B cell (primary cell): ENCODE results near the gene OR2F2. TPM values are rescaled to one million over a fixed set of nuclear protein-coding genes. Genes with fewer than 3 reads are reported as not detected.

ENCODE experiments used
- ATAC-seq: fragments of 200-7000 bp; cut with Tn5 transposase; one replicate; pipeline ENCODE4 v1.10.0; 2021; ENCODE audit warnings: low read depth, mild to moderate bottlenecking, moderate number of reproducible peaks, moderate library complexity
- CTCF ChIA-PET: fragments of 350-600 bp; sonication (Branson Sonifier 250); formaldehyde crosslinking; loops from one replicate; lab custom pipeline; 2021; ENCODE audit warnings: antibody characterized with exemption, inconsistent platforms; lab: Charles Lee
- POLR2A ChIA-PET: fragments of 350-600 bp; sonication (Branson Sonifier 250); formaldehyde crosslinking; loops from one replicate; lab custom pipeline; 2021; ENCODE audit warnings: antibody characterized with exemption; lab: Charles Lee
- DNase-seq: peaks from one replicate; pipeline ENCODE4 v3.0.0; 2013
- H2AFZ ChIP-seq: 2 replicates; pipeline ENCODE4 v1.6.1; 2012; ENCODE audit warnings: mild to moderate bottlenecking, low read depth, low read length; ENCODE audit not compliant: insufficient read depth, poor library complexity, severe bottlenecking
- H3K27ac ChIP-seq, 2 donors: 1 replicate in 1 of 2; 2 replicates in 1 of 2; pipeline ENCODE4 v1.5.1; 2012 to 2013; ENCODE audit warnings: low read length in 2 of 2, mild to moderate bottlenecking in 2 of 2, moderate library complexity in 1 of 2
- H3K27me3 ChIP-seq, 4 experiments: fragments of 200-600 bp in 1 of 4; sonication (generic) in 1 of 4; replicated peaks in 1 of 4; 1 replicate in 2 of 4; 2 replicates in 2 of 4; pipeline versions ENCODE4 v1.6.1 to v1.7.0; 2013 to 2016; ENCODE audit warnings: low read length in 3 of 4, mild to moderate bottlenecking in 2 of 4, mixed read lengths in 1 of 4, moderate library complexity in 1 of 4; ENCODE audit not compliant: insufficient read depth in 4 of 4, control insufficient read depth in 3 of 4; ENCODE audit errors: control extremely low read depth in 1 of 4
- H3K36me3 ChIP-seq, 2 experiments: replicated peaks in 1 of 2; 1 replicate in 1 of 2; 2 replicates in 1 of 2; pipeline versions ENCODE4 v1.6.1 to v1.7.1; 2013; ENCODE audit warnings: low read length in 1 of 2; ENCODE audit not compliant: insufficient read depth in 2 of 2, control insufficient read depth in 1 of 2; ENCODE audit errors: control extremely low read depth in 1 of 2, extremely low read depth in 1 of 2
- H3K4me1 ChIP-seq, 2 donors: fragments of 200-600 bp in 1 of 2; sonication (generic) in 1 of 2; 1 replicate in 1 of 2; 2 replicates in 1 of 2; pipeline versions ENCODE4 v1.5.1 to v1.6.1; 2013 to 2017; ENCODE audit warnings: low read length in 2 of 2; ENCODE audit not compliant: control insufficient read depth in 2 of 2, insufficient read depth in 2 of 2
- H3K4me2 ChIP-seq: replicated peaks from 2 replicates; pipeline ENCODE3; 2012; ENCODE audit warnings: mild to moderate bottlenecking, low read depth, low read length; ENCODE audit not compliant: poor library complexity, severe bottlenecking
- H3K4me3 ChIP-seq, 5 experiments: fragments of 200-600 bp in 1 of 5; sonication (generic) in 1 of 5; 1 replicate in 3 of 5; 2 replicates in 2 of 5; pipeline versions ENCODE4 v1.5.1 to v1.7.0; 2011 to 2016; ENCODE audit warnings: low read length in 4 of 5, mild to moderate bottlenecking in 4 of 5, low read depth in 2 of 5, control low read depth in 1 of 5, moderate library complexity in 1 of 5; ENCODE audit not compliant: insufficient read depth in 1 of 5; ENCODE audit errors: control extremely low read depth in 1 of 5, extremely low read depth in 1 of 5
- H3K79me2 ChIP-seq: fragments of 200-600 bp; sonication (generic); one replicate; pipeline ENCODE4 v1.6.0; 2016; ENCODE audit warnings: low read length; ENCODE audit not compliant: control insufficient read depth, insufficient read depth
- H3K9ac ChIP-seq: fragments of 200-600 bp; sonication (generic); 2 replicates; pipeline ENCODE4 v1.6.1; 2017; ENCODE audit warnings: mild to moderate bottlenecking, low read length, moderate library complexity
- H3K9me3 ChIP-seq, 3 donors: one replicate each; pipeline versions ENCODE4 v1.6.1 to v1.7.1; 2013; ENCODE audit warnings: low read length in 2 of 3; ENCODE audit not compliant: control insufficient read depth in 2 of 3, insufficient read depth in 1 of 3; ENCODE audit errors: control extremely low read depth in 1 of 3
- H4K20me1 ChIP-seq: 2 replicates; pipeline ENCODE4 v1.6.0; 2012; ENCODE audit warnings: mild to moderate bottlenecking, low read length; ENCODE audit not compliant: insufficient read depth, control insufficient read depth, poor library complexity, severe bottlenecking
- H3K27ac Mint-ChIP-seq: one replicate; pipeline ENCODE4 v1.8.0; 2021; ENCODE audit warnings: mixed read lengths
- H3K27me3 Mint-ChIP-seq: one replicate; pipeline ENCODE4 v1.8.0; 2021; ENCODE audit warnings: mixed read lengths
- H3K4me1 Mint-ChIP-seq: one replicate; pipeline ENCODE4 v1.8.0; 2021; ENCODE audit warnings: mixed read lengths
- H3K4me3 Mint-ChIP-seq: one replicate; pipeline ENCODE4 v1.8.0; 2021; ENCODE audit warnings: mixed read lengths
- H3K9me3 Mint-ChIP-seq: one replicate; pipeline ENCODE4 v1.8.0; 2022; ENCODE audit warnings: mixed read lengths; ENCODE audit not compliant: insufficient read depth
- CTCF ChIP-seq: fragments of 200-600 bp; IDR thresholded peaks from one replicate; pipeline ENCODE4 v1.8.0; 2022; ENCODE audit warnings: antibody characterized with exemption, mild to moderate bottlenecking
- EZH2 ChIP-seq: IDR thresholded peaks from 2 replicates; pipeline ENCODE4 v1.6.1; 2012; ENCODE audit warnings: borderline replicate concordance, low read depth, mild to moderate bottlenecking, moderate library complexity, low read length; ENCODE audit not compliant: insufficient read depth, poor library complexity, severe bottlenecking
- WGBS: methylation state at CpG from one replicate; pipeline ENCODE4 v1.1.5; 2013; ENCODE audit warnings: missing lambda C conversion rate; ENCODE audit not compliant: insufficient coverage; 5-methylcytosine and 5-hydroxymethylcytosine counted together
- intact Hi-C: fragments of 100-400 bp; cut with micrococcal nuclease; formaldehyde crosslinking; loops from one replicate; pipeline ENCODE4 v1.10.0; 2022
- polyA plus RNA-seq: library from polyadenylated mRNA; depleted of rRNA; stranded (reverse); fragments of >200 nt; gene quantifications from 2 replicates; pipeline ENCODE4 v1.2.3, GENCODE V29; 2012
- total RNA-seq, 2 donors: library from RNA; stranded (reverse); fragments of 120-200 nt in 1 of 2; gene quantifications; 1 replicate in 1 of 2; 2 replicates in 1 of 2; pipeline versions ENCODE4 v1.2.3 to v1.2.4, GENCODE V29; 2013 to 2022

Gene OR2F2
- total and polyA plus RNA-seq, 2 donors (not counting 1 experiment from before 2014, with no cell fraction given): not detected

DNA sequence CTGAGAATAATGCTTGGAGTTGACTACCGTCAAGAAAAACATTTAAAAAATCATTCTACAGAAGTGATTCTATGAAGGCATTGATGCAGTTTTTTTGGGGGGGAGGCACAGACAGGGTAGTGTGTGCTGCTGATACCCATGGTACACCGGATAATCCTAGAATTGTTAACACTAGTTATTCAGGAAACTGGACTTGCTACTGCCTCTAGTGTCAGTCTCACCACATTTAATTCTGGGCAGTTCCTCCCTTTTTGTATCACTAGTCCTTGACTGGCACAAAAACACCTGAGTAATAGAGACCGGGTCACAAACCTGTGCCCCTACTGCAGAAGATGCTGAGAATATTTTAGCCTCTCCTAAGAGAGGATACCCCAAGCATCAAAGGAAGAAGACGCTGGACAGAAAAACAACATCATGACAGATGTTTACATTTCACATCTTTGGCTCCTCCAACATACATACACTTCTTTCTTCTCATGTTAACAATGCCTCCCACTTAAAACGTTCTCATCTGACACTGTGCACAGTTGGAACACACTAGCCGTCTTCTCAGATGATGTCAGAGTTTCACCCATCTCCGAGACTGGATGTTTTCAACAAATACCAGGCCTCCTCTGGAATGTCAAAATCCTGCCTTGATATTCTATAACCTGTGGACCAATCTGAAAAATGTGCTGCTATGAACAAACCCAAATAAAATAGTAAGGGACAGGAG lies 19.9 kb upstream of the OR2F2 start:
- POLR2A ChIA-PET: no interaction called here
- H3K4me3 Mint-ChIP-seq: no peak overlapping the region

More for the DNA sequence above, 19.9 kb upstream of the OR2F2 start:
- Histone ChIP-seq H3K36me3 (no peaks in the 10 kb centered on the region), H3K79me2 (no peaks in the 10 kb centered on the region), H3K27ac (no peak overlapping the region), H3K9me3 (peaks cover 0 to 2% (median 0%) of the 10 kb centered on the region in 3 donors), H3K4me3 (no peak overlapping the region), H3K9ac (no peak overlapping the region), H3K4me2 (no peak overlapping the region), H2AFZ (no peak overlapping the region), H3K4me1 (no peaks in the 10 kb centered on the region), H4K20me1 (no peaks in the 10 kb centered on the region), H3K27me3 (peaks cover 0 to 8% (median 0%) of the 10 kb centered on the region in 4 experiments)
- intact Hi-C loops: no loop called here
- H3K27me3 Mint-ChIP-seq: peaks cover 27% of the 10 kb centered on the region
- no peaks in the 10 kb centered on the region for H3K9me3 Mint-ChIP-seq
- no peak overlapping the region for H3K27ac Mint-ChIP-seq
- DNase-seq (no peak), ATAC-seq (no peak)
- no peak for TF ChIP-seq EZH2
- TF ChIP-seq CTCF: no peak
- WGBS: 74% methylated on average over 3 of the region's 7 CpGs
- CTCF ChIA-PET: no interaction called here
- no peaks in the 10 kb centered on the region for H3K4me1 Mint-ChIP-seq
